ENCODE measurements around the gene CSF2RB.

Gene CSF2RB

DNA sequence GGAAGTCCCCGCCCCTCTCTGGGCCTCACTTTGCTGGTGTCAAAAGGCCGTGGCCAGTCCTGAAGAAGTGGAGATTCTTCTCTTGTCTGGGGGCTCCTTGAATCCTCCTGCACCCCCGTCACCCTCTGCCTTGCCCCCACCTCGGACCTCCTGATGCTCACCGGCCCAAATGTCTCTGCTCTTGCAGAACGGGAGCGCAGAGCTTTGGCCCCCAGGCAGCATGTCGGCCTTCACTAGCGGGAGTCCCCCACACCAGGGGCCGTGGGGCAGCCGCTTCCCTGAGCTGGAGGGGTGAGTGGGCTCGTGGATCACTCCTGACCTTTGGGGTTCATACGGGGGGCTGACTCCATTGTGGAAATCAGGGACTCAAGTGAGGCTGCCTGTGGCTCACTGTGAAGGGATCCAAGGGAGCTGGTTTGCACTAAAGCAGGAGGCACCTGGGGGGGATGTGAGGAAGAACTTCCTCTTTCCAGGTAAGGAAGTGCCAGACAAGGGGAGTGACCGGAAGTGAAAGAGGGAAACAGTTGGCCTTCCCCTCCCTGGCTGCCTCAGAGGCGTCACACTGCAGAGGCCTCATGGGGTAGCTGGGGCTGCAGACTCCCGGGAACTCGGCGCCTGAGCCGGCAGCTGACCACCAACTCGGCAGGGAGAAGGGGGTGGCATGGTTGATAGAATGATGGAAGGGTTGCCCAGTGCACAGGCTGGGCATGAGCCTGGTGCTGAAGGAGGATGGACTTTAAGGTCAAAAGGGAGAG, 23.1 kb downstream of the CSF2RB start:
- DNase-seq (ENCODE audit: low spot score): no peak

DNA sequence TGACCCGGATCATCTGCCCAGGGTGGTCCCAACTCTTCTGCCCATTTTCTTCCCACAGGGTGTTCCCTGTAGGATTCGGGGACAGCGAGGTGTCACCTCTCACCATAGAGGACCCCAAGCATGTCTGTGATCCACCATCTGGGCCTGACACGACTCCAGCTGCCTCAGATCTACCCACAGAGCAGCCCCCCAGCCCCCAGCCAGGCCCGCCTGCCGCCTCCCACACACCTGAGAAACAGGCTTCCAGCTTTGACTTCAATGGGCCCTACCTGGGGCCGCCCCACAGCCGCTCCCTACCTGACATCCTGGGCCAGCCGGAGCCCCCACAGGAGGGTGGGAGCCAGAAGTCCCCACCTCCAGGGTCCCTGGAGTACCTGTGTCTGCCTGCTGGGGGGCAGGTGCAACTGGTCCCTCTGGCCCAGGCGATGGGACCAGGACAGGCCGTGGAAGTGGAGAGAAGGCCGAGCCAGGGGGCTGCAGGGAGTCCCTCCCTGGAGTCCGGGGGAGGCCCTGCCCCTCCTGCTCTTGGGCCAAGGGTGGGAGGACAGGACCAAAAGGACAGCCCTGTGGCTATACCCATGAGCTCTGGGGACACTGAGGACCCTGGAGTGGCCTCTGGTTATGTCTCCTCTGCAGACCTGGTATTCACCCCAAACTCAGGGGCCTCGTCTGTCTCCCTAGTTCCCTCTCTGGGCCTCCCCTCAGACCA, 24.0 kb downstream of the CSF2RB start:
- no peak for DNase-seq (ENCODE audit: low spot score)

GRCh38 chr22:36938028-36938425, 24.6 kb downstream of the CSF2RB start:
- no peak for DNase-seq (ENCODE audit: low spot score)

DNA sequence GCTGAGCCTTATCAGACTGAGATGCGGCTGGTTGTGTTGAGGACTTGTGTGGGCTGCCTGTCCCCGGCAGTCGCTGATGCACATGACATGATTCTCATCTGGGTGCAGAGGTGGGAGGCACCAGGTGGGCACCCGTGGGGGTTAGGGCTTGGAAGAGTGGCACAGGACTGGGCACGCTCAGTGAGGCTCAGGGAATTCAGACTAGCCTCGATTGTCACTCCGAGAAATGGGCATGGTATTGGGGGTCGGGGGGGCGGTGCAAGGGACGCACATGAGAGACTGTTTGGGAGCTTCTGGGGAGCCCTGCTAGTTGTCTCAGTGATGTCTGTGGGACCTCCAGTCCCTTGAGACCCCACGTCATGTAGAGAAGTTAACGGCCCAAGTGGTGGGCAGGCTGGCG, 25.5 kb downstream of the CSF2RB start:
- DNase-seq (ENCODE audit: low spot score): no peak

GRCh38 chr22:36940676-36941075, 27.2 kb downstream of the CSF2RB start:
- no peak for DNase-seq (ENCODE audit: low spot score)

DNA sequence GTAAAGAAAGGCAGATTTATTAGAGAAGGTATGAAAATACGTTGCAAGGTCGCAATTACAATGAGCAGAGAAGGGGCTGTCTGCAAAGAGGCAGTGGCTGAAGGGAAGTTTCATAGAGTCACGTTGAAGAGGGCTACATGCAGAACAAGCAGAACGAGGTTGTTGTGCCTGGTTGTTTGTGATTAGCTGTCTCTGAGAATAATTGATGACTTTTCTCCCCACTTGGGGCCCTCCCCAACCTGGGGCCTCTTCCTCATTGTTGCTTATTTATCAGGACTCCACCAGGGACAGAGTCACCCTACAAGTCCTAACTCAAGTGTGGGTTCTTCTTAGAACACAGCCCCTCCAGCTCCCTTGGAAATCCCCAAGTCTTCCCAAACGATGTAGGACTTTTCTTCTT, 29.1 kb downstream of the CSF2RB start:
- no peak for DNase-seq (ENCODE audit: low spot score)

DNA sequence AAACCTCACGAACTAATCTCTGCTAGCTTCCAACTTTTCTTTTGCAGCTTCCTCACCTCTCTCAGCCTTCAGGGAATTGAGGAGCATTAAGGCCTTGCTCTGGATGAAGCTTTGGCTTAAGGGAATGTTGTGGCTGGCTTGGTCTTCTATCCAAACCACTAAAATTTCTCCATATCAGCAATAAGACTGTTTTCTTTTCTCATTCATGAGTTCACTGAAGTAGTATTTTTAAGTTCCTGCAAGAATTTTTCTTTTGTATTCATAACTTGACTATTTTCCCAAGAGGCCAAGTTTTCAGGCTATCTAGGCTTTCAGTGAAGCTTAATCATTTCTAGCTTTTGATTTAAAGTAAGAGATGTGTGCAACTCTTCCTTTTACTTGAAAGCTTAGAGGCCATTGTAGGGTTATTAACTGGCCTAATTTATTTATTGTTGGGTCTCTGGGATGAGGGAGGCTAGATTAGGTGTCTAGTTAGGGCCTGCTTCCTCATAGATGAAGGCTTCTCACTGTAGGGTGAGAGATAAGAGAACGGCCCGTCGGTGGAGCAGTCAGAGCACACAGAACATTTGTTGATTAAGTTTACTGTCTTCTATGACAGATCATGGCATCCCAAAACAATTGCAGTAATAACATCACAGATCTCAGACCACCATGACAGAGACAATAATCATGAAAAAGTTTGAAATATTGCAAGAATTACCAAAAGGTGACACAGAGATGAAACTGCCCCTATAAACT, 33.2 kb downstream of the CSF2RB start:
- DNase-seq (ENCODE audit: low spot score): no peak

DNA sequence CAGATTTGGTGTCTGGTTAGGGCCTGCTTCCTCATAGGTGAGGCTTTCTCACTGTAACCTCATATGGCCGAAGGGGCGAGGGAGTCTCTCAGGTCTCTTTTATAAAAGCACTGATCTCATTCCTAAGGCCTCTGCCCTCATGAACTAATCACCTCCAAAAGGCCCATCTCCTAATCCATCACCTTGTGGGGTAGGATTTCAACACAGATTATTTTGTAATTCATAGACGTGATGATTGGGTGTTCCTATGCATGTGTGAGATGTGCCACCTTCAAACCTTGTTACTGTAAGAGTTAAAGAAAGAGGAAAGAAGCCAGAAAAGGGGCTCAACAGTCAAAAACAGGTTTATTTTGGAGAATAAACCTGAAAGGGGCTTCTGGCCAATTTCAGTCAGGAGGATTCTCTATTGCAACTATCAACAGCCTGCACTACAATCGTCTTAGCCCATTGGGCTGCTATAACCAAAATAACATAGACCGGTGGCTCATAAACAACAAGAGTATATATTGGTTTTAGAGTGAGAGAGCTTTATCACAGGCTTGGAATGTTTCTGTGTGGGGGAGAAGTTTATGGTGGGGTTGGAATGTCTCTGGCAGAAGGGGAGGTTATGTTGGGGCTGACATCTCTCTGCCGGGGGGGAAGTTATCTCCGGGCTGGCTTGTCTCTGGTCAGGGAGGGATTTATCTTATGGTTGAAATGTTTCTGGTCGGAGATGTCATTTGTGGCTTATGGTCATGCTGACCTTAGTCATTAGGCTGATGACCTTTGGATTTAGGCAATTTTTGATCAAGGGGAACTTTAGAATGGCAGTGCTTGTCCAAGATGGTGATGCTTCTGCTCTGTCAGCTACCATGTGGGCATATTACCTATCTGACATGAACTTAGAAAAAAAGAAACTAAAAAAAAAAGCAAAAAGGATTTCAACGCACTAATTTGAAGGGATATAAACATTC, 35.1 kb downstream of the CSF2RB start:
- DNase-seq (ENCODE audit: low spot score): no peak

- no peak for DNase-seq (ENCODE audit: low spot score)
These were observed 37.6 kb downstream of the CSF2RB start for GRCh38 chr22:36950797-36951590.

- DNase-seq (ENCODE audit: low spot score): no peak
These were observed 38.3 kb downstream of the CSF2RB start for GRCh38 chr22:36951746-36952145.

DNA sequence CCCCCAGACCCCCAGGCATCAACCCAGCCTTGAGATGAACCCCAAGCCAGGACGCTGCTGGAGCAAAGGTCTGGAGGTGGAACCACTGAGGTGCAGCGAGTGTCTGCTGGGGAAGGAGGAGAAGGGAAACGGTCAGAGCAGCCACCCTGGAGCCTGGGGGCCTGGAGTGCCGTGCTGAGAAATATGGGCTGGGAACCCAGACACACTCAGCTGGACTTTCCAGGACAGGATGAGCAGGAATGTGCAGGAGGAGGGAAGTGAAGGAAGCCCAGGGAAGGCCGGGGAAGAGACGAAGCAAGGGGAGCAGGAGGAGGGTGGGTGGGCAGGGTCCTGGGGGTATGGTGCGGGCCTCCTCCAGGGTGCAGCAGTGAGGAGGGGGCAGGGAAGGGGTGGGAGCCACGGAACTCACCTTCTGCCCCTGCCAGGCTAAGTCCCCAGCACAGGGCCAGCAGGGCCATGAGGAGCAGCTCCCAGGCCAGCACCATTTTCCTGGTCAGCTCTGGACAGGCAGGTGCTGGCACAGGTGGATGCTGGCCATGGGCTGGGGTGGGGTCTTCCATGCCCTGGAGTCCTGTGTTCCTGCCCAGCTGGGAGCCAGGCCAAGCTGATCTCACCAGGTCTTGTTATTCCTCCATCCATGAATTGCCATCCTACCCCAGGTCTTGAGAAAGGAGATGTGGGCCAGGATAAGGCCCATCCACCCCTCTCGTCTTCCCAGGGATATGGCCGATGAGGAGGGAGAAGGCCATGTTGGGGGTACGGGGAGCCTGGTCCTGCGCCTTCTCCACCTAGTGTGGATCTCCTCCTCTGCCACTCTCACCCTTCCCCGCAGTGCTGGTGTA, 40.0 kb downstream of the CSF2RB start:
- no peak for DNase-seq (ENCODE audit: low spot score)

DNA sequence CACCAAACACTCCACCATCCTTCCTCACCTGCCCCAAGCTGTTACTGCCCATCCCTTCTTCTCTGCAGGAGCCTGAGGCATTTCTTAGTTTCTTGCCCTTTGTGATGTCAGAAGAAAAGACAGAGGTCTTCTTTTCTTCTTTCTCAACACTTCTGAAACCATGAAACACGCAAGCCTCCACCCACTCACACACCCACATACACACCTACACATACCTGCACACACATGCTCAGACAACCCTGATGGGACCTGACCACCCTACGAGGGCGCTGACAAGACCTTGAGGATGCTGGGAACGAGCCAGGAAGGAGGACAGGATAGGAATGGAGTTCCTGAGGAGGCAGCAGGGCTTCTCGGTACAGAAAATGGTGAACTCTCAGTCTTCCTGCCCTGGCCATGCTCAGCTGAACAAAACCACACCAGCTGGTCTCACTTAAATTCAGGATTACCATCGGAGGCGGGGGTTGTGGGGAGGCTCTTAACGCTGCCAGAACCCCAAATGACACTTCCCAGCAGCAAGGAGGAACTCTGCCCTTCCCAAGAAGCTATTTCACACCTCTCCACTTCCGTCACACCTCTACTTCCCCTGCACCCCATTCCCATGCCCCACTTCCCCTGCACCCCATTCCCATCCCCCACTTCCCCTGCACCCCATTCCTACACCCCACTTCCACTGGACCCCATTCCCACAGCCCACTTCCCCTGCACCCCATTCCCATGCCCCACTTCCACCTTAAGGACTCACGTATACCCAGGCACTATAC, 41.0 kb downstream of the CSF2RB start:
- DNase-seq (ENCODE audit: low spot score): no peak

- no peak for DNase-seq (ENCODE audit: low spot score)
These were observed 42.3 kb downstream of the CSF2RB start for GRCh38 chr22:36955691-36956090.

DNA sequence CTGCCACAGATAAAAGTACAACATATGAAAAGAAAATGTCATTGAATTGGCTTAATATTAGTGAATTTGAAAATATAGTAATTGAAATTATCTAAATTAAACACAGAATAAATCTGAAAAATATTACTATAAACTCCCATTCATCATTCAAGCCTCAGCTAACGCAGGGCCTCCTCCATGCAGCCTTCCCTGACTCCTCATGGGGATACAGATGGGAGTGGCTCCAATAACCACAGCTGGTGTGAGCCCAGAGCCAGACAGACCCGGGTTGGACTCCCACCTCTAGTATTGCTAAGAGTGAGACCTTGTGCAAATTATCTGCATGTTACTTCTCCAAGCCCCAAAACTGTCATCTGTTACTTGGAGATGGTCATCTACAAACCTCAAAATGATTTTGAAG, 44.9 kb downstream of the CSF2RB start:
- DNase-seq (ENCODE audit: low spot score): no peak

DNA sequence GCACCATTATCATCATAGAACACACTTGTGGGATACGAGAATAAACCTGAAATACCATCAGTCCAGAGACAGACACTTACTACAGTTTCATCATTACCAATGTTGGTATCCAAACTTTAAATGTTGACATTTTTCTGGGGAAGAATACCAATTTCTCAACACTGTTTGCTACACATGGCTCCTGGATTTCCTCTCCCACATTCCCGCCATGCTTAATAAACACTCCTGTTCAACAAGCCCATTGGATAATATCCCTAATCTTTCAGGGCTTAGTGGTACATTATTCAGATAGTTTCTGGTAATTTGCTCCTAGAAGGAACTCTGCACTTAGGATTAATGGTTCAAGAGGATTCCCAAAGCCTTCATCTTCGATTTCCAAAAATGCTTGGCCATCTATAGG, 48.2 kb downstream of the CSF2RB start:
- no peak for DNase-seq (ENCODE audit: low spot score)

DNA sequence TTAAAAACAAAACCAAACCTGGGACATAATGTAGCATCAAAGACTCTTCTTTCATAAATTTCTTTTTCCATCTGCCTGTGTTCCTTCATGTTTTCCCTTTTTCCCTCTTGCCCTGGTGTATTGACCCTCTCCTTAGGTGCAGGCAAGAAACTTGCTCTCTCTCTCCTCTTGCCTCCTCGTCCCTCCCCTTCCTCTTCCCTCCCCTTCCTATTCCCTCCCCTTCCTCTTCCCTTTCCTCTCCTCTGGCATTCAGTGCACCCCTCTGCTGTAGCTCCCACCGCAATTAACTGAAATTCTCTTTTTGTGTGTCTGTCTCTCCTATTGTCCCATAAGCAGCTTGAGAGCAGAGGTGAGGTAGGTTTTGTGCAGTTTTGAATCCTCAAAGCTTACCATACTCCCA, 49.9 kb downstream of the CSF2RB start:
- DNase-seq (ENCODE audit: low spot score): no peak

DNA sequence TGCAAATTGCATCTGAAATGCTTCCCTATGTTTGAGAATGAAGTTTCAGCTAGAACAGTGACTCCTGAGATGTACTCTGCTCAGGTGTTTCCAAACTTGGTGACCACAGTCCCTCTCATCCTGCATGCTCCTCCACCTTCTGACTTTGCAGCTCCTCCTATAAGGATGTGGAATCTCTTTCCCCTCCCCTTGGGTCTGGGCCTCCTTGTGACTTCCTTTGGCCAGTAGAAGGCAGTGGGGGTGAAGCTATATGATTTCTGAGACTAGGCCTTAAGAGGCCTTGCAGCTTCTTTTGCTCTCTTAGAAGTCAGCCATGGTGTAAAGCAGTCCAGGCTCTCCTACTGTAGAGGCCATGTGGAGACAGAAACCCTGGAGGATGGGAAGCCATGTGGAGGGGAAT, 50.7 kb downstream of the CSF2RB start:
- no peak for DNase-seq (ENCODE audit: low spot score)

- no peak for DNase-seq (ENCODE audit: low spot score)
These were observed 52.3 kb downstream of the CSF2RB start for GRCh38 chr22:36965696-36966095.

DNA sequence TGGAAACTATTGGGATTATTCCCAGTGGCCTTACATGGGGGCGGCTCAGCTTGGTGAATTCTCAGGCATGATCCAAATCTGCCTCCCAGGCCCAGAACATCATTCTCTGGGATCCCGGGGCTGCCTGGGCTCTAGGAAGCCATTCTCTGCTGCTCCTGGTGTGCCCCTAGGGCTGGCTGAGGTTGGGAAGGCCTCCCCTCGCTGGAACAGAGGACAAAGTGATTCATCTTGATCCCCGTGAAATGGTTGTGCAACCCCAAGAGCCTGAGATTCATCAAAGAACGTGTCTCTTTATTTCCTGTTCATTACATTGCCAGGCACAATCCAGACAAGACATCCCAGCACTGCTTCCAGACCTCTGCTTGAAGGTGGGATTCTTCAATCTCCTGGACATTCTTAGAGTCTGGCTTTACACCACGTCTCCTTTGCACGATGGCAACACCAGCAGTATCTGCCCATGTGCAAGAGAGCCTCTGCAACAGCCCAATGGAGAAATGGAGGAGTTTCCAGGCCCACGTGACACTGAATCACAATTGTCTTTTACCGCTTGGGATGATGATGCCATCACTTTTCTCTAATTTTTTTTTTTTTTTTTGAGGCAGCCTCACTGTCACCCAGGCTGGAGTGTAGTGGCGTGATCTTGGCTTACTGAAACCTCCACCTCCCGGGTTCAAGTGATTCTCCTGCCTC, 53.6 kb downstream of the CSF2RB start:
- no peak for DNase-seq (ENCODE audit: low spot score)
